Caco-2 (cell line): ENCODE results near the gene ARSI. TPM values are rescaled to one million over a fixed set of nuclear protein-coding genes. Genes with fewer than 3 reads are reported as not detected.

Experiments
- BruUV-seq: library from RNA; stranded (reverse); fragments of 400-500 nt; replicated peaks from 2 replicates; lab custom pipeline; 2021; lab: Mats Ljungman, UMichigan
- CTCF ChIA-PET: fragments of 300-600 bp; sonication (Branson Sonifier 250); formaldehyde crosslinking; loops from one replicate; lab custom pipeline; 2022; ENCODE audit warnings: antibody characterized with exemption; lab: Charles Lee
- POLR2A ChIA-PET: fragments of 300-600 bp; sonication (Branson Sonifier 250); formaldehyde crosslinking; loops from one replicate; lab custom pipeline; 2022; ENCODE audit warnings: antibody characterized with exemption; lab: Charles Lee
- DNase-seq, 2 experiments: peaks; one replicate each; pipeline versions ENCODE4 v3.0.0 to v3.0.0-alpha.2; 2020 to 2022
- H3K27me3 ChIP-seq: replicated peaks from 2 replicates; pipeline ENCODE4 v1.6.0; 2011; ENCODE audit warnings: low read length; ENCODE audit not compliant: control insufficient read depth, insufficient read depth
- H3K36me3 ChIP-seq: 2 replicates; pipeline ENCODE4 v1.5.1; 2011; ENCODE audit warnings: low read length; ENCODE audit not compliant: control insufficient read depth, insufficient read depth
- H3K4me1 ChIP-seq: fragments of 250-450 bp; sonication (Bioruptor Pico); 2 replicates; pipeline ENCODE4 v1.5.1; 2020; ENCODE audit warnings: mild to moderate bottlenecking
- H3K4me3 ChIP-seq: 2 replicates; pipeline ENCODE4 v1.5.1; 2011; ENCODE audit warnings: low read depth, mild to moderate bottlenecking, control low read depth, low read length
- H3K9me3 ChIP-seq: fragments of 250-450 bp; sonication (Bioruptor Pico); 2 replicates; pipeline ENCODE4 v1.5.1; 2020; ENCODE audit warnings: mild to moderate bottlenecking, moderate library complexity
- H3K27ac Mint-ChIP-seq: one replicate; pipeline ENCODE4 v1.8.0; 2022; ENCODE audit warnings: mixed read lengths; ENCODE audit not compliant: unreplicated experiment
- H3K27me3 Mint-ChIP-seq: one replicate; pipeline ENCODE4 v1.8.0; 2022; ENCODE audit warnings: mixed read lengths; ENCODE audit not compliant: insufficient read depth, unreplicated experiment
- H3K36me3 Mint-ChIP-seq: one replicate; pipeline ENCODE4 v1.8.0; 2022; ENCODE audit warnings: mild to moderate bottlenecking, mixed read lengths; ENCODE audit not compliant: insufficient read depth, unreplicated experiment
- H3K4me1 Mint-ChIP-seq: one replicate; pipeline ENCODE4 v1.8.0; 2022; ENCODE audit warnings: low read depth, mixed read lengths; ENCODE audit not compliant: unreplicated experiment
- H3K4me3 Mint-ChIP-seq: one replicate; pipeline ENCODE4 v1.8.0; 2022; ENCODE audit warnings: mild to moderate bottlenecking, moderate library complexity, mixed read lengths; ENCODE audit not compliant: unreplicated experiment
- H3K9me3 Mint-ChIP-seq: one replicate; pipeline ENCODE4 v1.8.0; 2022; ENCODE audit warnings: mixed read lengths; ENCODE audit not compliant: unreplicated experiment
- intact Hi-C: fragments of 100-400 bp; cut with micrococcal nuclease; formaldehyde crosslinking; loops from one replicate; pipeline ENCODE4 v1.10.0; 2022; ENCODE audit not compliant: unreplicated experiment
- total RNA-seq: library from RNA; stranded (reverse); gene quantifications from 2 replicates; pipeline ENCODE4 v1.2.3, GENCODE V29; 2022
- TF ChIP-seq, protein P1 (sequence below), 2 experiments: fragments of 200-600 bp in 1 of 2; IDR thresholded peaks; 1 replicate in 1 of 2; 2 replicates in 1 of 2; pipeline versions ENCODE4 v1.5.1 to v1.8.0; 2011 to 2022; ENCODE audit warnings: antibody characterized with exemption in 1 of 2, control low read depth in 1 of 2, inconsistent platforms in 1 of 2, low read depth in 1 of 2, low read length in 1 of 2, mild to moderate bottlenecking in 1 of 2, moderate library complexity in 1 of 2; ENCODE audit not compliant: insufficient read depth in 1 of 2, severe bottlenecking in 1 of 2, unreplicated experiment in 1 of 2

Gene ARSI
- total RNA-seq, 1 experiment from 2014 or later: 0.52 TPM

DNA sequence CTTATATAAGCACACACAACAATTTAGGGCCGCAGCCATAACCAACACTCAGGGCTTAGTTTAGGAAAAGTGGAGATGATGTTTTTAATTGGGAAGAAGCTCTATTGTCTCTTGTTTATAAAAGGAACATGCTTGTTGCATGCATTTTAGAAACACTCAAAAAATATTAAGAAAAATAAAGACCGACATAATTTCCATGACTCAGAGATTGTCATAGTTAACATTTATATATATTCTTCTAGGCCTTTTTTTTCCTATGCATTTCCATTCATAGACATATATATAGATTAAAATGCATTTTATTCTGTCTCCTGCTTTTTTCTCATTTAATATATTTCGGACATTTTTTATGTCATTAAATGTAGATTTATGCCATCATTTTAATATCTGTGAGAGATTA, 13.6 kb upstream of the ARSI start:
- Mint-ChIP-seq H3K27me3 (no peaks in the 10 kb centered on the region), H3K9me3 (no peaks in the 10 kb centered on the region), H3K4me3 (no peak overlapping the region), H3K36me3 (no peaks in the 10 kb centered on the region), H3K4me1 (peaks cover 7% of the 10 kb centered on the region), H3K27ac (no peak overlapping the region)
- TF ChIP-seq, protein P1, sequence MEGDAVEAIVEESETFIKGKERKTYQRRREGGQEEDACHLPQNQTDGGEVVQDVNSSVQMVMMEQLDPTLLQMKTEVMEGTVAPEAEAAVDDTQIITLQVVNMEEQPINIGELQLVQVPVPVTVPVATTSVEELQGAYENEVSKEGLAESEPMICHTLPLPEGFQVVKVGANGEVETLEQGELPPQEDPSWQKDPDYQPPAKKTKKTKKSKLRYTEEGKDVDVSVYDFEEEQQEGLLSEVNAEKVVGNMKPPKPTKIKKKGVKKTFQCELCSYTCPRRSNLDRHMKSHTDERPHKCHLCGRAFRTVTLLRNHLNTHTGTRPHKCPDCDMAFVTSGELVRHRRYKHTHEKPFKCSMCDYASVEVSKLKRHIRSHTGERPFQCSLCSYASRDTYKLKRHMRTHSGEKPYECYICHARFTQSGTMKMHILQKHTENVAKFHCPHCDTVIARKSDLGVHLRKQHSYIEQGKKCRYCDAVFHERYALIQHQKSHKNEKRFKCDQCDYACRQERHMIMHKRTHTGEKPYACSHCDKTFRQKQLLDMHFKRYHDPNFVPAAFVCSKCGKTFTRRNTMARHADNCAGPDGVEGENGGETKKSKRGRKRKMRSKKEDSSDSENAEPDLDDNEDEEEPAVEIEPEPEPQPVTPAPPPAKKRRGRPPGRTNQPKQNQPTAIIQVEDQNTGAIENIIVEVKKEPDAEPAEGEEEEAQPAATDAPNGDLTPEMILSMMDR (IDR thresholded peaks at IDR 0.05; ENCODE audit: insufficient read depth in 1 of 2, low read depth in 1 of 2, low read length in 1 of 2, severe bottlenecking in 1 of 2, unreplicated experiment in 1 of 2): no peak
- CTCF ChIA-PET: interaction anchor here (0.7 kb wide), 1 partner anchor 106 kb away, joined by 3 read pairs; no protein-coding TSS in a partner anchor
- Histone ChIP-seq H3K9me3 (no peaks in the 10 kb centered on the region), H3K27me3 (no peaks in the 10 kb centered on the region), H3K36me3 (no peaks in the 10 kb centered on the region), H3K4me3 (no peak overlapping the region), H3K4me1 (peaks cover 15% of the 10 kb centered on the region; the same call in 1 of the 2 replicates)
- POLR2A ChIA-PET: interaction anchor here (0.6 kb wide), 1 partner anchor 14 kb away, joined by 3 read pairs; the partner anchor contains the start of gene ARSI
- intact Hi-C loops: no loop called here
- DNase-seq: no peak
- BruUV-seq: no TSS peak

DNA sequence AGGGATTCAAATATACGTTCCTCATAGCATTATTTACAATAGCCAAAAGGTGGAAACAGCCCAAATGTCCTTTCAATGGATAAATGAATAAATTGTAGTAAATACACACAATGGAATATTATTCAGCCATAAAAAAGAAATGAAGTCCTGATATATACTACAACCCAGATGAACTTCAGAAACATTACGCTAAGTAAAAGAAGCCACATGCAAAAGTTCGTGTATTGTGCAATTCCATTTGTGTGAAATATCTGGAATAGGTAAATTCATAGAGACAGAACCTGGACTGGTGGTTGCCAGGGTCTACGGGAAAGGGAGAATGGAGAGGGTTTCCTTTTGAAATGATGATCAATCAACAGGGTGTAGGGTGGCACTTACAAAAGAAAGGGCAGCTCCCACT, 12.5 kb upstream of the ARSI start:
- DNase-seq: no peak
- Mint-ChIP-seq H3K4me1 (peaks cover 7% of the 10 kb centered on the region), H3K9me3 (no peaks in the 10 kb centered on the region), H3K27me3 (no peaks in the 10 kb centered on the region), H3K36me3 (no peaks in the 10 kb centered on the region), H3K4me3 (no peak overlapping the region), H3K27ac (no peak overlapping the region)
- TF ChIP-seq, protein P1 (IDR thresholded peaks at IDR 0.05; ENCODE audit: insufficient read depth in 1 of 2, low read depth in 1 of 2, low read length in 1 of 2, severe bottlenecking in 1 of 2, unreplicated experiment in 1 of 2): no peak
- no TSS peak for BruUV-seq
- Histone ChIP-seq H3K4me3 (no peak overlapping the region), H3K27me3 (no peaks in the 10 kb centered on the region), H3K36me3 (no peaks in the 10 kb centered on the region), H3K9me3 (no peaks in the 10 kb centered on the region), H3K4me1 (peaks cover 15% of the 10 kb centered on the region; the same call in 1 of the 2 replicates)
- intact Hi-C loops: no loop called here
- ChIA-PET POLR2A (no interaction called here), CTCF (no interaction called here)

DNA sequence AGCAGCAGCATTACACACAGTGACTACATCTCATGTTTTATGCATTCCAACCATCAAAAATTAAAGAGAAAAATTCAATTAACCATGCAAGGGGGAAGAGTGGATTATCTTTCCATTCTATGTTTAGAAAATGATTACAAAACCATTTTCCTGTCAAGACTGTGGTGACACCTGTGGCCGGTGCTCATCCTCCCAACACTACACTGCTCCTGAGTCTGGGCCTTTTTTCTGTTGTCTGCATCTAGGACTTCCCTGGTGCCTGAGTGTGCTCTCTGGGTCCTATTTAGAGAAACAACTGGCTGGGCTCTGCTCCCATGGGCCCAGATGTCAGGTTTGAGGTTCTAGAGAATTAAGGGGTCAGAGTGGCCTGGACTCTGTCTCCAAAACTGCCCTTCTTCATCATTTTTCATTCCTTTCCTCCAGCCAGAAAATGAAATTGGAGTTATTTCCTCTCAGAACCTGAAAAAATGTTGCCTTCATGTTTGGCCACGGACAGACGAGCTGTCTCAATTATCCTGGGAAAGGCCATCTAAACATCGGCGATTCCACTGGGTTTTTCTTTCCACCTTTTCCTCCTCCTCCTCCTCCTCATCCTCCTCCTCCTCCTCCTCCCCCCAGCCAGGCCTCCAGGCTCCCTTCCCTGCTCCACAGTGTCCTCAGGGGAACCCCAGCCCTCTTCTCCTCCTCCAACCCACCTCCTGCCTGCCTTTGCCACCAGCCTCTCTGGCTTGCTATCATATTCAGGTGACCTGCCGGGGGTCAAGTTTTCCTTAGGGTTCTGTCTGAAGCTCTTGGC, 11.4 kb upstream of the ARSI start:
- no peak for DNase-seq
- ChIA-PET CTCF (no interaction called here), POLR2A (no interaction called here)
- Histone ChIP-seq H3K4me3 (no peak overlapping the region), H3K36me3 (no peaks in the 10 kb centered on the region), H3K27me3 (no peaks in the 10 kb centered on the region), H3K9me3 (no peaks in the 10 kb centered on the region), H3K4me1 (peaks cover 15% of the 10 kb centered on the region; the same call in 1 of the 2 replicates)
- no peaks in the 10 kb centered on the region for H3K9me3 Mint-ChIP-seq
- no peak overlapping the region for H3K4me3 Mint-ChIP-seq
- intact Hi-C loops: no loop called here
- H3K27ac Mint-ChIP-seq: no peak overlapping the region
- no TSS peak for BruUV-seq
- TF ChIP-seq, protein P1 (IDR thresholded peaks at IDR 0.05; ENCODE audit: insufficient read depth in 1 of 2, low read depth in 1 of 2, low read length in 1 of 2, severe bottlenecking in 1 of 2, unreplicated experiment in 1 of 2): no peak
- H3K4me1 Mint-ChIP-seq: peaks cover 7% of the 10 kb centered on the region
- H3K36me3 Mint-ChIP-seq: no peaks in the 10 kb centered on the region
- H3K27me3 Mint-ChIP-seq: no peaks in the 10 kb centered on the region
